AG04450 (cell line): ENCODE data around the gene RARRES1. TPM values are rescaled to one million over a fixed set of nuclear protein-coding genes. Genes with fewer than 3 reads are reported as not detected.

Source experiments
- CTCF ChIA-PET: fragments of 300-600, 350-600 bp; formaldehyde crosslinking; extraction: SDS; loops from one replicate; lab custom pipeline; 2022; ENCODE audit warnings: antibody characterized with exemption, inconsistent platforms; lab: Charles Lee
- POLR2A ChIA-PET: fragments of 350-600 bp; formaldehyde crosslinking; extraction: SDS; loops from one replicate; lab custom pipeline; 2021; ENCODE audit warnings: antibody characterized with exemption, inconsistent platforms; lab: Yijun Ruan, JAX
- DNase-seq: peaks from one replicate; pipeline ENCODE4 v3.0.0-alpha.2; 2011; ENCODE audit warnings: low read depth, low spot score
- H3K27ac ChIP-seq: one replicate; pipeline ENCODE4 v1.5.1; 2012; ENCODE audit warnings: low read depth, low read length, control low read depth
- H3K27me3 ChIP-seq: one replicate; pipeline ENCODE4 v1.6.0; 2012; ENCODE audit warnings: low read length; ENCODE audit not compliant: control insufficient read depth, insufficient read depth
- H3K4me3 ChIP-seq: 2 replicates; pipeline ENCODE4 v1.5.1; 2011; ENCODE audit warnings: mild to moderate bottlenecking, low read depth, low read length, control low read depth
- H3K9me3 ChIP-seq: 2 replicates; pipeline ENCODE4 v1.5.1; 2012; ENCODE audit warnings: low read length; ENCODE audit not compliant: control insufficient read depth, insufficient read depth
- CTCF ChIP-seq: IDR thresholded peaks from 2 replicates; pipeline ENCODE4 v1.5.1; 2011; ENCODE audit warnings: low read depth, low read length, control low read depth, inconsistent platforms
- polyA plus RNA-seq: library from polyadenylated mRNA; depleted of rRNA; stranded (reverse); fragments of >200 nt; gene quantifications from 2 replicates; pipeline ENCODE4 v1.2.3, GENCODE V29; 2011; rRNA removed
- small RNA-seq: library from RNA; depleted of rRNA; stranded (forward); fragments of <200 nt; gene quantifications from one replicate; pipeline ENCODE3, GENCODE V24; 2012; ENCODE audit warnings: low read depth; ENCODE audit not compliant: insufficient read length

Gene RARRES1
- polyA plus RNA-seq, 1 experiment: 50.4 TPM

DNA sequence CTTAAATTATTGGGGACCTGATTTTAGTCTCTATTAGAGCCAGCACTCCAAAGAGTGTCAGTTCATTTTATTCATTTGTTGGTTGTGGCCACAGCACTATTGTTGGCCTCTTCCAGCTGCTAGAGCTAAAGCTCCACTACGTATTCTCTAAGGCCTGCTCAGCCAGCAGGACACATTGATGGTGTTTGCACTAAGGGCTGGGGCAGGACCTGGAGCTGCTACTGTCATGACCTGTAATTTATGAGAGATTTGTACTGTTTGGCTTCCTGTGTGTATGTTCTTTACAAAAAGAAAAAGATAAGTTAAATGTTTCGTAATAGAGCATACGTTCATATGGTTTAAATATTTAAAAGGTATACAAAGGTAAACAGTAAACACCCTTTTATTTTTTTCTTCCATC is 79.8 kb downstream of the RARRES1 start:
- no peak overlapping the region for H3K4me3 ChIP-seq
- POLR2A ChIA-PET: no interaction called here
- DNase-seq: no peak
- H3K27me3 ChIP-seq: no peaks in the 10 kb centered on the region
- no peak overlapping the region for H3K27ac ChIP-seq
- no peak for TF ChIP-seq CTCF
- no peaks in the 10 kb centered on the region for H3K9me3 ChIP-seq
- CTCF ChIA-PET: interaction anchor here (0.6 to 2.8 kb wide), 5 partner anchors 8 to 139 kb away, joined by 3 to 13 read pairs (median 3); partner anchors contain the start of gene GFM1

DNA sequence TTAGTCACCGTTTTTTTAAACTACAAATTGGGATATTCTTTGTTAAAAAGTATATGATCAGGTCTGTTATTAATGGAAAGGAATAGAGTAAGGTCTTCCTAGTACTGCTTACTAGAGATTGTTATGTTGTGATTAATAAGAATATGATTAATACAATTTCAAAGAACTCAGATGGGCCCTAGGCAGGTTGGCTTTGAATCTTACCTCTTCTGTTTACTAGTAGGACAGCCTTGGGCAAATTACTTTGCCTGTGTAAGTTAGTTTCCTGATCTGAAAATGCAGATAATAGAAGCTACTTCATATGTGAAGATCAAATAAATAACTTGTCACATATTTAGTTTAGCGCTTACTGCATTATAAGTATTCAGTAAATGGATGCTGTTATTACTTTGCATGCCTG is 81.1 kb downstream of the RARRES1 start:
- ChIA-PET POLR2A (interaction anchor here (0.6 kb wide), 1 partner anchor 60 kb away, joined by 5 read pairs; no protein-coding TSS in a partner anchor), CTCF (interaction anchor here (0.6 to 2.8 kb wide), 3 partner anchors 9 to 1876 kb away, joined by 3 to 10 read pairs (median 7); no protein-coding TSS in a partner anchor)
- H3K27ac ChIP-seq: no peak overlapping the region
- H3K4me3 ChIP-seq: no peak overlapping the region
- TF ChIP-seq CTCF: no peak
- no peak for DNase-seq
- no peaks in the 10 kb centered on the region for H3K9me3 ChIP-seq
- no peaks in the 10 kb centered on the region for H3K27me3 ChIP-seq

GRCh38 chr3:158649791-158650190 is 82.5 kb downstream of the RARRES1 start:
- POLR2A ChIA-PET: no interaction called here
- no peak for TF ChIP-seq CTCF
- no peak for DNase-seq
- Histone ChIP-seq H3K27ac (no peak overlapping the region), H3K27me3 (no peaks in the 10 kb centered on the region), H3K9me3 (no peaks in the 10 kb centered on the region), H3K4me3 (no peak overlapping the region)
- CTCF ChIA-PET: interaction anchor here (7.4 kb wide), 1 partner anchor 10 kb away, joined by 89 read pairs; no protein-coding TSS in a partner anchor

Small RNA genes within 50 kb of the gene (small RNA-seq; reads per million reads assigned to genes)
- not detected for gene AC080013.6

Other genes with a start within 250 kb of the RARRES1 start
- 6.7 and 10.1 TPM in 2 replicates for gene MLF1, start 161.3 kb downstream of the RARRES1 start, polyA plus RNA-seq
- 18.9 and 22.2 TPM in 2 replicates for gene GFM1, start 87.9 kb downstream of the RARRES1 start, polyA plus RNA-seq
- 281 and 347 TPM in 2 replicates for gene LXN, start 59.8 kb downstream of the RARRES1 start, polyA plus RNA-seq
- gene MFSD1, start 69.6 kb upstream of the RARRES1 start, polyA plus RNA-seq: 69.6 and 89.9 TPM in 2 replicates